Fibroblast of lung (primary cell): Measurements from ENCODE around the gene NFIC.

Experiments
- CTCF ChIP-seq, 2 donors: IDR thresholded peaks in 1 of 2; conservative IDR thresholded peaks in 1 of 2; 1 replicate in 1 of 2; 2 replicates in 1 of 2; pipeline ENCODE4 v1.5.1; 2011 to 2012; ENCODE audit warnings: low read length in 2 of 2, control low read depth in 1 of 2, inconsistent platforms in 1 of 2, low read depth in 1 of 2, mild to moderate bottlenecking in 1 of 2
- EZH2 ChIP-seq: IDR thresholded peaks from 2 replicates; pipeline ENCODE4 v1.5.1; 2012; ENCODE audit warnings: low read length, control low read depth, mild to moderate bottlenecking; ENCODE audit errors: missing control alignments

GRCh38 chr19:3401004-3401768 is 34.8 kb downstream of the NFIC start:
- TF ChIP-seq CTCF (conservative IDR thresholded peaks at IDR 0.05 in 1 of 2, IDR thresholded peaks at IDR 0.05 in 1 of 2; ENCODE audit: low read depth in 1 of 2, low read length in 2 of 2), result no peak
- TF ChIP-seq EZH2, result no peak
